Measurements from ENCODE around the gene CD247. TPM values are rescaled to one million over a fixed set of nuclear protein-coding genes. Genes with fewer than 3 reads are reported as not detected.

Gene CD247
- total RNA-seq, 4 donors from 2014 or later, result 0.33 TPM; not detected in 3

DNA sequence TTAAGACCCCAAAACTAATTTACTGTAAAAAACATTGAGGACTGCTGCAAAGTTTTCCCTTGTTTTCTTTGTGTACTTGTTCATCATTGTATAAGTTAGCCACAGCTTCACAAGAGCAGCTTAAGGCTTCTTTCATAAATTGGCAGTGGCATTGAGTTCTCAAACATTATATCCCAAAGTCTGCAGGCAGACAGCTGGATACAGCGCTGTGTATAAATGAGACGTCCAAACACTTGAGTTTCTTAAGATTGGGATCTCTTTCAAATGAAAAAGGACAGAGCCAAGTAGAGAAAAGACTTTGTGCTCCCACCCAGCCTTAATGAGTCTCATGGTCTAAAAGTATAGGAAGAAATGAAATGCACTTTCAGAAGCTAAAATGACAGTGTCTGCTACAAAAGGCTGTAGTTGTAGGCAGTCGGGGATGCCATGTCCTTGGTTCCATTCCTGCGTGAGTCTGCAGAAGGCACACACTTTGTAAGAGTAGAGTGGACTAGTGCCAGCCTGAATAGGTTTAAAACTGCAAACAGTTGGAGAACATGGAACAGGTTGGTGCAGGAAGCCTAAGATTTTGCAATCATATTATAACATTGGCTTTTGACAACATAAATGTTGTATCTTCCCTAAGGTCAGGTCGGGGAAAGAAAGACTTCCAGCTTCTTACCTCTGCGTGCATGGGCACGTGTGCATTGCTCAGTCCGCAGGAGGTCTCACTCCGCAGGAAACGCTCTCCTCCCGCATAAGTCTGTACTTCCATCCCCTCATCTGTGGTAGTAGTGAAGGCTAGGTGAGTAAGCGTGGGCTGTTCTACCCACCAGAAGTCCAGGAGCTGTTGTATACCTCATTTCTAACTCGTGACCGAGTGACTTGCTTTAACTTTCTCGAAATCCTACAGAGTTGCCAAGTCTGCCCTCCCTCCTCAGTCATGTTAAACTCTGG lies 94.4 kb downstream of the CD247 start:
- DNase-seq (no peak), ATAC-seq (no peak)
- H3K4me3 ChIP-seq, result no peak overlapping the region
- no peaks in the 10 kb centered on the region for H3K36me3 ChIP-seq
- in situ Hi-C loops (cut with MboI; ENCODE audit: low sequenced_read_pairs in 4 of 4) (loop anchor here in 1 of 4 donors (10.0 kb wide), 1 partner anchor 61 kb away; no protein-coding TSS in a partner anchor), intact Hi-C loops (cut with DNase I; ENCODE audit: low total_unique reads) (no loop called here)
- no peak overlapping the region for H3K27ac ChIP-seq
- H3K27me3 ChIP-seq, result no peaks in the 10 kb centered on the region
- H3K9me3 ChIP-seq, result no peaks in the 10 kb centered on the region
- TF ChIP-seq POLR2A (IDR thresholded peaks at IDR 0.05), result no peak
- TF ChIP-seq, protein P1, sequence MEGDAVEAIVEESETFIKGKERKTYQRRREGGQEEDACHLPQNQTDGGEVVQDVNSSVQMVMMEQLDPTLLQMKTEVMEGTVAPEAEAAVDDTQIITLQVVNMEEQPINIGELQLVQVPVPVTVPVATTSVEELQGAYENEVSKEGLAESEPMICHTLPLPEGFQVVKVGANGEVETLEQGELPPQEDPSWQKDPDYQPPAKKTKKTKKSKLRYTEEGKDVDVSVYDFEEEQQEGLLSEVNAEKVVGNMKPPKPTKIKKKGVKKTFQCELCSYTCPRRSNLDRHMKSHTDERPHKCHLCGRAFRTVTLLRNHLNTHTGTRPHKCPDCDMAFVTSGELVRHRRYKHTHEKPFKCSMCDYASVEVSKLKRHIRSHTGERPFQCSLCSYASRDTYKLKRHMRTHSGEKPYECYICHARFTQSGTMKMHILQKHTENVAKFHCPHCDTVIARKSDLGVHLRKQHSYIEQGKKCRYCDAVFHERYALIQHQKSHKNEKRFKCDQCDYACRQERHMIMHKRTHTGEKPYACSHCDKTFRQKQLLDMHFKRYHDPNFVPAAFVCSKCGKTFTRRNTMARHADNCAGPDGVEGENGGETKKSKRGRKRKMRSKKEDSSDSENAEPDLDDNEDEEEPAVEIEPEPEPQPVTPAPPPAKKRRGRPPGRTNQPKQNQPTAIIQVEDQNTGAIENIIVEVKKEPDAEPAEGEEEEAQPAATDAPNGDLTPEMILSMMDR (IDR thresholded peaks at IDR 0.05 in 4 of 5, conservative IDR thresholded peaks at IDR 0.05 in 1 of 5), result no peak
- H3K4me1 ChIP-seq, result peaks cover 0 to 9% of the 10 kb centered on the region in 2 donors

GRCh38 chr1:167420510-167420909 lies 97.8 kb downstream of the CD247 start:
- in situ Hi-C loops (cut with MboI; ENCODE audit: low sequenced_read_pairs in 4 of 4), result loop anchor here in 1 of 4 donors (10.0 kb wide), 1 partner anchor 64 kb away; no protein-coding TSS in a partner anchor
- ATAC-seq, result no peak
- intact Hi-C loops (cut with DNase I; ENCODE audit: low total_unique reads), result no loop called here

GRCh38 chr1:167419245-167419644 lies 99.1 kb downstream of the CD247 start:
- in situ Hi-C loops (cut with MboI; ENCODE audit: low sequenced_read_pairs in 4 of 4), result no loop called here
- peaks cover 0 to 20% of the 10 kb centered on the region in 2 donors for H3K36me3 ChIP-seq
- ATAC-seq, result no peak
- no peaks in the 10 kb centered on the region for H3K9me3 ChIP-seq
- TF ChIP-seq, protein P1 (IDR thresholded peaks at IDR 0.05 in 4 of 5, conservative IDR thresholded peaks at IDR 0.05 in 1 of 5), result no peak
- TF ChIP-seq POLR2A (IDR thresholded peaks at IDR 0.05), result no peak
- no peak for DNase-seq
- no peaks in the 10 kb centered on the region for H3K27me3 ChIP-seq
- no peak overlapping the region for H3K4me3 ChIP-seq
- no peaks in the 10 kb centered on the region for H3K4me1 ChIP-seq
- intact Hi-C loops (cut with DNase I; ENCODE audit: low total_unique reads), result no loop called here
- H3K27ac ChIP-seq, result no peak overlapping the region

More at GRCh38 chr1:167420510-167420909, 97.8 kb downstream of the CD247 start:
- TF ChIP-seq POLR2A (IDR thresholded peaks at IDR 0.05), result no peak
- TF ChIP-seq, protein P1 (IDR thresholded peaks at IDR 0.05 in 4 of 5, conservative IDR thresholded peaks at IDR 0.05 in 1 of 5), result no peak
- DNase-seq, result no peak
- no peaks in the 10 kb centered on the region for H3K27me3 ChIP-seq
- H3K36me3 ChIP-seq, result peaks cover 0 to 10% of the 10 kb centered on the region in 2 donors
- H3K4me3 ChIP-seq, result no peak overlapping the region
- no peak overlapping the region for H3K27ac ChIP-seq
- no peaks in the 10 kb centered on the region for H3K4me1 ChIP-seq
- H3K9me3 ChIP-seq, result no peaks in the 10 kb centered on the region

- Histone ChIP-seq H3K36me3 (peaks cover 0 to 24% of the 10 kb centered on the region in 2 donors), H3K27ac (no peak overlapping the region), H3K4me1 (no peaks in the 10 kb centered on the region), H3K4me3 (no peak overlapping the region), H3K9me3 (no peaks in the 10 kb centered on the region), H3K27me3 (no peaks in the 10 kb centered on the region)
- intact Hi-C loops (cut with DNase I; ENCODE audit: low total_unique reads), result no loop called here
- in situ Hi-C loops (cut with MboI; ENCODE audit: low sequenced_read_pairs in 4 of 4), result no loop called here
- DNase-seq (no peak), ATAC-seq (no peak)
- TF ChIP-seq POLR2A (IDR thresholded peaks at IDR 0.05), result no peak
- TF ChIP-seq, protein P1 (IDR thresholded peaks at IDR 0.05 in 4 of 5, conservative IDR thresholded peaks at IDR 0.05 in 1 of 5), result no peak
Observed at GRCh38 chr1:167418391-167418790, 99.9 kb downstream of the CD247 start.
